Heart left ventricle (tissue), 16 donors: ENCODE results near the gene CCN5. TPM values are rescaled to one million over a fixed set of nuclear protein-coding genes. Genes with fewer than 3 reads are reported as not detected.

Experiments used
- ATAC-seq, 4 donors: fragments of 200-7000 bp; cut with Tn5 transposase; one replicate each; pipeline ENCODE4 v1.9.1; 2020 to 2022; ENCODE audit warnings: moderate library complexity in 4 of 4, mild to moderate bottlenecking in 3 of 4, moderate number of reproducible peaks in 1 of 4
- DNase-seq, 5 donors: peaks; one replicate each; pipeline ENCODE4 v3.0.0-alpha.2; 2020
- H3K27ac ChIP-seq, 12 donors: fragments of 200-600 bp; sonication (generic) in 4 of 12; one replicate each; pipeline versions ENCODE4 v1.5.0 to v1.8.0; 2016 to 2022; ENCODE audit warnings: mild to moderate bottlenecking in 2 of 12
- H3K27me3 ChIP-seq, 9 donors: fragments of 200-600 bp; sonication (generic) in 2 of 9; one replicate each; pipeline versions ENCODE4 v1.5.1 to v1.8.0; 2016 to 2022; ENCODE audit warnings: mild to moderate bottlenecking in 3 of 9
- H3K36me3 ChIP-seq, 9 donors: fragments of 200-600 bp; sonication (generic) in 2 of 9; one replicate each; pipeline versions ENCODE4 v1.5.0 to v1.8.0; 2018 to 2022; ENCODE audit warnings: mild to moderate bottlenecking in 2 of 9
- H3K4me1 ChIP-seq, 12 donors: fragments of 200-600 bp; sonication (generic) in 4 of 12; one replicate each; pipeline versions ENCODE4 v1.5.0 to v1.8.0; 2016 to 2022; ENCODE audit warnings: mild to moderate bottlenecking in 3 of 12
- H3K4me3 ChIP-seq, 12 donors: fragments of 200-600 bp; sonication (generic) in 4 of 12; one replicate each; pipeline versions ENCODE4 v1.5.0 to v1.8.0; 2017 to 2022; ENCODE audit warnings: mild to moderate bottlenecking in 9 of 12, moderate library complexity in 4 of 12
- H3K9me3 ChIP-seq, 12 donors: fragments of 200-600 bp; sonication (generic) in 4 of 12; one replicate each; pipeline versions ENCODE4 v1.5.0 to v1.8.0; 2016 to 2022; ENCODE audit warnings: mild to moderate bottlenecking in 1 of 12
- CTCF ChIP-seq, 12 donors: fragments of 200-600 bp; sonication (generic) in 4 of 12; IDR thresholded peaks; one replicate each; pipeline versions ENCODE4 v1.5.0 to v1.8.0; 2018 to 2022; ENCODE audit warnings: antibody characterized with exemption in 12 of 12, mild to moderate bottlenecking in 5 of 12
- POLR2A ChIP-seq, 2 donors: fragments of 450-650 bp; IDR thresholded peaks; one replicate each; pipeline ENCODE4 v1.6.1; 2017; ENCODE audit warnings: antibody characterized with exemption in 2 of 2, mild to moderate bottlenecking in 2 of 2, moderate library complexity in 2 of 2
- WGBS, 4 donors: extraction: QIAGEN DNeasy Blood & Tissue Kit in 2 of 4; methylation state at CpG; one replicate each; pipeline versions ENCODE4 v1.1.5 to v1.1.7; 2013 to 2018; 5-methylcytosine and 5-hydroxymethylcytosine counted together
- intact Hi-C, 10 donors: fragments of 100-400 bp; cut with DNase I; formaldehyde crosslinking; loops; one replicate each; pipeline versions ENCODE4 v1.11.1 to v1.14.2; 2022
- polyA plus RNA-seq, 2 donors: library from polyadenylated mRNA; stranded (reverse); fragments of 200-250 nt; gene quantifications; one replicate each; pipeline ENCODE4 v1.2.3, GENCODE V29; 2013
- total RNA-seq, 9 donors: library from RNA; depleted of rRNA in 2 of 9; stranded (reverse); fragments of >200 nt in 2 of 9; fragmentation: NEBNext Ultra II Directional in 3 of 9; extraction: Animal tissue kit (Norgen Biotek cat#: 25700) in 3 of 9; gene quantifications; one replicate each; pipeline versions ENCODE4 v1.1.0 to v1.2.4, GENCODE V29; 2016 to 2023
- donor health status: ischemic (EF 13 %, LVEDD 7.1; RV severe dilation, severe dysfunction).
- donor health status: healthy with polysubstance abuse.
- donor health status: DM: no; HTN: yes; CAD: no.
- donor health status: DM: no; HTN: no; CAD: no.
- donor health status: ischemic (EF 25% LVEDD 6.9; RV normal size, moderate dysfunction).
- donor health status: ischemic (EF 25% LVEDD 5.7; RV mildly dilated, moderate dysfunction).
- donor health status: healthy.
- donor health status: DM: yes; HTN: yes; CAD: no.
- donor health status: ischemic (EF 35%, LVEDD 5.7; RV mildly dilated, moderate dysfunction).
- donor health status: nonischemic (EF 11% LVEDD 7.7; RV severe dilation, severe dysfunction).
- donor health status: DM: yes; HTN: yes; CAD: no.
- donor health status: PGD.
- donor health status: ischemic (EF 29% LVEDD 5.4; RV normal size, mild dysfunction).
- donor health status: nonischemic (EF 23%, LVEDD 6.1; RV moderate dilation, normal function).

The CCN5 gene
- total and polyA plus RNA-seq, 11 donors: 7.3 to 92.3 (median 28.7) TPM

GRCh38 chr20:44678242-44678641, 36.9 kb upstream of the CCN5 start:
- Histone ChIP-seq H3K36me3 (no peaks in the 10 kb centered on the region), H3K4me3 (no peak overlapping the region), H3K9me3 (no peaks in the 10 kb centered on the region), H3K4me1 (no peaks in the 10 kb centered on the region), H3K27me3 (no peaks in the 10 kb centered on the region), H3K27ac (no peak overlapping the region)
- no peak for ATAC-seq
- intact Hi-C loops: no loop called here
- no peak for DNase-seq
- 37 to 67% (median 47%) methylated on average over 2 of the region's 2 CpGs for WGBS, 4 donors
- TF ChIP-seq POLR2A (IDR thresholded peaks at IDR 0.05): no peak
- TF ChIP-seq CTCF (IDR thresholded peaks at IDR 0.05): no peak

- TF ChIP-seq CTCF (IDR thresholded peaks at IDR 0.05) (no peak), POLR2A (IDR thresholded peaks at IDR 0.05) (no peak)
- Histone ChIP-seq H3K36me3 (no peaks in the 10 kb centered on the region), H3K27me3 (no peaks in the 10 kb centered on the region), H3K4me1 (no peaks in the 10 kb centered on the region), H3K9me3 (no peaks in the 10 kb centered on the region), H3K27ac (no peak overlapping the region), H3K4me3 (no peak overlapping the region)
- ATAC-seq (no peak), DNase-seq (no peak)
- 86 to 90% (median 89%) methylated on average over 11 to 12 of the region's 12 CpGs for WGBS, 4 donors
- intact Hi-C loops: no loop called here
Measured at GRCh38 chr20:44678990-44679611, 36.1 kb upstream of the CCN5 start.

- intact Hi-C loops: loop anchor here in 9 of 10 donors (2.0 to 10.0 kb wide), 7 partner anchors 65 to 297 kb away; no protein-coding TSS in a partner anchor
- H3K36me3 ChIP-seq: no peaks in the 10 kb centered on the region
- ATAC-seq: no peak
- no peak for DNase-seq
- H3K27ac ChIP-seq: no peak overlapping the region
- no peaks in the 10 kb centered on the region for H3K9me3 ChIP-seq
- TF ChIP-seq CTCF (IDR thresholded peaks at IDR 0.05) (no peak), POLR2A (IDR thresholded peaks at IDR 0.05) (no peak)
- WGBS, 4 donors: 92 to 95% (median 93%) methylated on average over 10 to 11 of the region's 11 CpGs
- H3K27me3 ChIP-seq: no peaks in the 10 kb centered on the region
- peaks cover 0 to 10% (median 0%) of the 10 kb centered on the region in 12 donors for H3K4me1 ChIP-seq
- no peak overlapping the region for H3K4me3 ChIP-seq
Measured at GRCh38 chr20:44681796-44682566, 33.2 kb upstream of the CCN5 start.

GRCh38 chr20:44683263-44684046, 31.7 kb upstream of the CCN5 start:
- Histone ChIP-seq H3K36me3 (no peaks in the 10 kb centered on the region), H3K9me3 (no peaks in the 10 kb centered on the region), H3K27me3 (no peaks in the 10 kb centered on the region), H3K27ac (no peak overlapping the region), H3K4me3 (no peak overlapping the region), H3K4me1 (peaks cover 0 to 12% (median 0%) of the 10 kb centered on the region in 12 donors)
- no peak for TF ChIP-seq POLR2A (IDR thresholded peaks at IDR 0.05)
- peak in 11 of 12 donors; percentile 35 to 77 (median 57) for TF ChIP-seq CTCF (IDR thresholded peaks at IDR 0.05)
- intact Hi-C loops: loop anchor here in 9 of 10 donors (1.0 to 10.0 kb wide), 10 partner anchors 49 to 299 kb away; no protein-coding TSS in a partner anchor
- peak in 3 of 4 donors; percentile 50 to 70 (median 59) for ATAC-seq
- 51 to 64% (median 53%) methylated on average over 9 to 10 of the region's 10 CpGs for WGBS, 4 donors
- DNase-seq: no peak
